CD14-positive monocyte (primary cell): ENCODE results near the gene POR. TPM values are rescaled to one million over a fixed set of nuclear protein-coding genes. Genes with fewer than 3 reads are reported as not detected.
A peak's percentile ranks its signal among the peaks of the same experiment; 100 is the strongest.
"Not testable (repeated sequence)": the region's sequence is repeated elsewhere in the genome, so short reads cannot be mapped to it uniquely, and the experiment has no call there.

Source experiments
- DNase-seq, 3 donors: peaks; one replicate each; pipeline ENCODE4 v3.0.0-alpha.2; 2011 to 2022
- H2AFZ ChIP-seq: 2 replicates; pipeline ENCODE4 v1.6.0; 2012; ENCODE audit warnings: mild to moderate bottlenecking, low read depth, low read length, inconsistent platforms; ENCODE audit not compliant: insufficient read depth, poor library complexity, severe bottlenecking
- H3K27ac ChIP-seq, 2 donors: 1 replicate in 1 of 2; 2 replicates in 1 of 2; pipeline ENCODE4 v1.5.1; 2012 to 2013; ENCODE audit warnings: low read length in 2 of 2, control low read depth in 1 of 2, inconsistent platforms in 1 of 2, low read depth in 1 of 2, mild to moderate bottlenecking in 1 of 2
- H3K27me3 ChIP-seq, 2 donors: one replicate each; pipeline versions ENCODE4 v1.6.0 to v1.6.1; 2011 to 2013; ENCODE audit warnings: low read length in 2 of 2; ENCODE audit not compliant: control insufficient read depth in 2 of 2, insufficient read depth in 2 of 2
- H3K36me3 ChIP-seq, 2 donors: replicated peaks in 1 of 2; 1 replicate in 1 of 2; 2 replicates in 1 of 2; pipeline versions ENCODE4 v1.5.1 to v1.6.1; 2012 to 2013; ENCODE audit warnings: low read length in 2 of 2, control low read depth in 1 of 2, inconsistent platforms in 1 of 2, mild to moderate bottlenecking in 1 of 2; ENCODE audit not compliant: insufficient read depth in 2 of 2, control insufficient read depth in 1 of 2
- H3K4me1 ChIP-seq, 2 donors: 1 replicate in 1 of 2; 2 replicates in 1 of 2; pipeline versions ENCODE4 v1.5.1 to v1.6.1; 2012 to 2013; ENCODE audit warnings: low read length in 2 of 2, control low read depth in 1 of 2, inconsistent platforms in 1 of 2, mild to moderate bottlenecking in 1 of 2, moderate library complexity in 1 of 2; ENCODE audit not compliant: insufficient read depth in 2 of 2, control insufficient read depth in 1 of 2
- H3K4me2 ChIP-seq: replicated peaks from 2 replicates; pipeline ENCODE3; 2012; ENCODE audit warnings: low read length, moderate library complexity, mild to moderate bottlenecking; ENCODE audit not compliant: poor library complexity, severe bottlenecking; ENCODE audit errors: extremely low read depth
- H3K4me3 ChIP-seq, 3 experiments: fragments of 200-600 bp in 1 of 3; sonication (generic) in 1 of 3; replicated peaks in 1 of 3; 1 replicate in 2 of 3; 2 replicates in 1 of 3; pipeline ENCODE4 v1.5.1; 2011 to 2013; ENCODE audit warnings: low read length in 3 of 3, mild to moderate bottlenecking in 3 of 3, control low read depth in 2 of 3, low read depth in 2 of 3, inconsistent platforms in 1 of 3, moderate library complexity in 1 of 3
- H3K79me2 ChIP-seq: 2 replicates; pipeline ENCODE4 v1.6.0; 2012; ENCODE audit warnings: mild to moderate bottlenecking, control low read depth, inconsistent platforms, low read length, moderate library complexity; ENCODE audit not compliant: insufficient read depth
- H3K9ac ChIP-seq: 2 replicates; pipeline ENCODE4 v1.6.0; 2017; ENCODE audit warnings: low read length, mild to moderate bottlenecking; ENCODE audit not compliant: insufficient read depth, poor library complexity, severe bottlenecking
- H3K9me3 ChIP-seq, 2 donors: replicated peaks in 1 of 2; 1 replicate in 1 of 2; 2 replicates in 1 of 2; pipeline versions ENCODE4 v1.5.1 to v1.6.1; 2012 to 2013; ENCODE audit warnings: low read length in 2 of 2, control low read depth in 1 of 2; ENCODE audit not compliant: control insufficient read depth in 1 of 2, insufficient read depth in 1 of 2
- H4K20me1 ChIP-seq: 2 replicates; pipeline ENCODE4 v1.6.0; 2012; ENCODE audit warnings: mild to moderate bottlenecking, low read length, control low read depth, moderate library complexity; ENCODE audit not compliant: insufficient read depth
- H3K27ac Mint-ChIP-seq, 7 donors: one replicate each; pipeline ENCODE4 v1.8.0; 2020; ENCODE audit warnings: mild to moderate bottlenecking in 7 of 7, mixed read lengths in 7 of 7, moderate library complexity in 6 of 7, inconsistent platforms in 2 of 7
- H3K27me3 Mint-ChIP-seq, 3 donors: one replicate each; pipeline ENCODE4 v1.8.0; 2021 to 2022; ENCODE audit warnings: low read depth in 3 of 3, mild to moderate bottlenecking in 3 of 3, mixed read lengths in 3 of 3, moderate library complexity in 3 of 3, inconsistent platforms in 1 of 3
- H3K36me3 Mint-ChIP-seq, 2 donors: one replicate each; pipeline ENCODE4 v1.8.0; 2020; ENCODE audit warnings: mixed read lengths in 2 of 2, inconsistent platforms in 1 of 2, mild to moderate bottlenecking in 1 of 2
- H3K4me1 Mint-ChIP-seq: one replicate; pipeline ENCODE4 v1.8.0; 2020; ENCODE audit warnings: mild to moderate bottlenecking, mixed read lengths
- H3K4me3 Mint-ChIP-seq, 2 donors: one replicate each; pipeline ENCODE4 v1.8.0; 2020; ENCODE audit warnings: mild to moderate bottlenecking in 2 of 2, mixed read lengths in 2 of 2, moderate library complexity in 1 of 2
- H3K9me3 Mint-ChIP-seq, 7 donors: one replicate each; pipeline ENCODE4 v1.8.0; 2020 to 2022; ENCODE audit warnings: mixed read lengths in 7 of 7, mild to moderate bottlenecking in 6 of 7, moderate library complexity in 6 of 7, inconsistent platforms in 2 of 7
- CTCF ChIP-seq: fragments of 200-600 bp; IDR thresholded peaks from one replicate; pipeline ENCODE4 v1.8.0; 2022; ENCODE audit warnings: antibody characterized with exemption, mild to moderate bottlenecking
- WGBS: methylation state at CpG from one replicate; pipeline ENCODE4 v1.1.5; 2013; ENCODE audit warnings: missing lambda C conversion rate; ENCODE audit not compliant: insufficient coverage; 5-methylcytosine and 5-hydroxymethylcytosine counted together
- intact Hi-C, 2 donors: fragments of 100-400 bp; cut with micrococcal nuclease; formaldehyde crosslinking; loops; one replicate each; pipeline versions ENCODE4 v1.15.0 to v1.15.1; 2023
- polyA plus RNA-seq, 3 donors: library from polyadenylated mRNA; depleted of rRNA in 1 of 3; unstranded in 2 of 3; stranded (reverse) in 1 of 3; fragments of 300-500 nt in 2 of 3; fragments of >200 nt in 1 of 3; fragmentation: Illumina TruSeq in 2 of 3; gene quantifications; 1 replicate in 2 of 3; 2 replicates in 1 of 3; pipeline ENCODE4 v1.2.3, GENCODE V29; 2012 to 2021

The POR gene
- polyA plus RNA-seq, 3 donors: 90.5 to 102 (median 98.1) TPM

GRCh38 chr7:75905785-75906604 lies 9.0 kb upstream of the POR start:
- Histone ChIP-seq H3K27ac (peak overlapping the region; percentile 54 to 80), H3K4me1 (peaks cover 33 to 34% of the 10 kb centered on the region in 2 donors), H3K4me3 (peak overlapping the region in 1 of 3 experiments; percentile 52), H3K4me2 (peak overlapping the region; percentile 37), H3K9ac (peak overlapping the region; percentile 16), H3K9me3 (peaks cover 0 to 4% of the 10 kb centered on the region in 2 donors), H4K20me1 (no peaks in the 10 kb centered on the region), H3K36me3 (no peaks in the 10 kb centered on the region), H3K79me2 (no peaks in the 10 kb centered on the region), H3K27me3 (no peaks in the 10 kb centered on the region), H2AFZ (peak overlapping the region; percentile 46)
- Mint-ChIP-seq H3K4me3 (peak overlapping the region; percentile 61 to 72), H3K27ac (peak overlapping the region; percentile 87 to 95 (median 93)), H3K9me3 (peaks cover 3 to 7% (median 5%) of the 10 kb centered on the region in 7 donors), H3K4me1 (peaks cover 35% of the 10 kb centered on the region), H3K36me3 (no peaks in the 10 kb centered on the region), H3K27me3 (peaks cover 1 to 8% (median 1%) of the 10 kb centered on the region in 3 donors)
- 30% methylated on average over 7 of the region's 17 CpGs for WGBS
- no peak for TF ChIP-seq CTCF
- intact Hi-C loops: no loop called here
- DNase-seq: peak; percentile 88 to 96 (median 94)

GRCh38 chr7:75906991-75907667 lies 7.8 kb upstream of the POR start:
- 67% methylated on average over 6 of the region's 10 CpGs for WGBS
- Mint-ChIP-seq H3K9me3 (peaks cover 3 to 7% (median 5%) of the 10 kb centered on the region in 7 donors), H3K27ac (peak overlapping the region in 6 of 7 donors; percentile 15 to 77 (median 61)), H3K4me3 (no peak overlapping the region), H3K27me3 (peaks cover 0 to 10% (median 2%) of the 10 kb centered on the region in 3 donors), H3K36me3 (no peaks in the 10 kb centered on the region), H3K4me1 (peaks cover 42% of the 10 kb centered on the region)
- H3K27me3 ChIP-seq: no peaks in the 10 kb centered on the region
- H3K27ac ChIP-seq: peak overlapping the region in 1 of 2 donors; percentile 15
- DNase-seq: peak in 1 of 3 donors; percentile 22
- no peak for TF ChIP-seq CTCF
- H3K4me1 ChIP-seq: peaks cover 33 to 37% of the 10 kb centered on the region in 2 donors
- H3K36me3 ChIP-seq: no peaks in the 10 kb centered on the region
- H3K9ac ChIP-seq: no peak overlapping the region
- no peaks in the 10 kb centered on the region for H3K79me2 ChIP-seq
- no peak overlapping the region for H2AFZ ChIP-seq
- intact Hi-C loops: no loop called here
- no peak overlapping the region for H3K4me2 ChIP-seq
- no peaks in the 10 kb centered on the region for H4K20me1 ChIP-seq
- H3K9me3 ChIP-seq: peaks cover 0 to 4% of the 10 kb centered on the region in 2 donors
- no peak overlapping the region for H3K4me3 ChIP-seq

GRCh38 chr7:75907668-75908039 lies 7.3 kb upstream of the POR start:
- H3K36me3 ChIP-seq, H2AFZ ChIP-seq, H3K4me3 Mint-ChIP-seq, H3K27me3 Mint-ChIP-seq, H3K27ac ChIP-seq, H3K36me3 Mint-ChIP-seq, H3K79me2 ChIP-seq, H3K9ac ChIP-seq, H4K20me1 ChIP-seq, H3K4me3 ChIP-seq, intact Hi-C loops, H3K9me3 ChIP-seq, H3K9me3 Mint-ChIP-seq, DNase-seq, H3K27me3 ChIP-seq, H3K4me2 ChIP-seq: not testable (repeated sequence)
- WGBS: 100% methylated on average over 3 of the region's 9 CpGs
- peaks cover 33 to 37% of the 10 kb centered on the region in 2 donors for H3K4me1 ChIP-seq
- Mint-ChIP-seq H3K4me1 (peaks cover 42% of the 10 kb centered on the region), H3K27ac (peak overlapping the region in 2 of 7 donors; percentile 55 to 69)
